WERI-Rb-1 (cell line): Measurements from ENCODE around the gene ARID5A.
A peak's percentile ranks its signal among the peaks of the same experiment; 100 is the strongest.

ENCODE experiments used
- DNase-seq: peaks from one replicate; pipeline ENCODE4 v3.0.0-alpha.2; 2020
- H3K27ac ChIP-seq: fragments of 250-450 bp; sonication (Bioruptor Pico); 2 replicates; pipeline ENCODE4 v1.5.1; 2020; ENCODE audit warnings: mild to moderate bottlenecking, moderate library complexity
- H3K27me3 ChIP-seq: fragments of 250-450 bp; sonication (Bioruptor Pico); 2 replicates; pipeline ENCODE4 v1.5.1; 2021; ENCODE audit warnings: mild to moderate bottlenecking, low read depth, moderate library complexity; ENCODE audit not compliant: insufficient read depth, severe bottlenecking
- H3K36me3 ChIP-seq: fragments of 250-450 bp; sonication (Bioruptor Pico); 2 replicates; pipeline ENCODE4 v1.5.1; 2020; ENCODE audit warnings: mild to moderate bottlenecking, moderate library complexity
- H3K4me3 ChIP-seq: 2 replicates; pipeline ENCODE4 v1.5.1; 2011; ENCODE audit warnings: low read depth, mild to moderate bottlenecking, control low read depth, low read length
- H3K9me3 ChIP-seq: fragments of 250-450 bp; sonication (Bioruptor Pico); 2 replicates; pipeline ENCODE4 v1.5.1; 2021; ENCODE audit warnings: mild to moderate bottlenecking, moderate library complexity; ENCODE audit not compliant: severe bottlenecking
- CTCF ChIP-seq: IDR thresholded peaks from 2 replicates; pipeline ENCODE4 v1.5.1; 2011; ENCODE audit warnings: low read depth, mild to moderate bottlenecking, control low read depth, inconsistent platforms, low read length

The ARID5A gene

GRCh38 chr2:96549967-96550786, 13.6 kb downstream of the ARID5A start:
- TF ChIP-seq CTCF, result peak; percentile 59
- no peaks in the 10 kb centered on the region for H3K36me3 ChIP-seq
- H3K27me3 ChIP-seq, result no peaks in the 10 kb centered on the region
- H3K4me3 ChIP-seq, result no peak overlapping the region
- peak; percentile 62 for DNase-seq
- peaks cover 7% of the 10 kb centered on the region for H3K9me3 ChIP-seq
- no peak overlapping the region for H3K27ac ChIP-seq

- no peak for DNase-seq
- no peaks in the 10 kb centered on the region for H3K27me3 ChIP-seq
- H3K9me3 ChIP-seq, result peaks cover 7% of the 10 kb centered on the region
- TF ChIP-seq CTCF, result no peak
- no peak overlapping the region for H3K4me3 ChIP-seq
- no peaks in the 10 kb centered on the region for H3K36me3 ChIP-seq
- no peak overlapping the region for H3K27ac ChIP-seq
Measured at GRCh38 chr2:96550787-96551604, 14.4 kb downstream of the ARID5A start.

GRCh38 chr2:96551605-96552314, 15.2 kb downstream of the ARID5A start:
- DNase-seq, result no peak
- Histone ChIP-seq H3K27ac (no peak overlapping the region), H3K36me3 (no peaks in the 10 kb centered on the region)

GRCh38 chr2:96552315-96553175, 16.0 kb downstream of the ARID5A start:
- DNase-seq, result no peak
- no peak overlapping the region for H3K4me3 ChIP-seq

More at GRCh38 chr2:96551605-96552314, 15.2 kb downstream of the ARID5A start:
- H3K27me3 ChIP-seq, result no peaks in the 10 kb centered on the region
- TF ChIP-seq CTCF, result no peak
- no peak overlapping the region for H3K4me3 ChIP-seq
- H3K9me3 ChIP-seq, result no peaks in the 10 kb centered on the region

More at GRCh38 chr2:96552315-96553175, 16.0 kb downstream of the ARID5A start:
- Histone ChIP-seq H3K36me3 (no peaks in the 10 kb centered on the region), H3K27me3 (no peaks in the 10 kb centered on the region), H3K9me3 (no peaks in the 10 kb centered on the region), H3K27ac (no peak overlapping the region)
- no peak for TF ChIP-seq CTCF
